ENCODE data around the gene SEPSECS.

The SEPSECS gene

DNA sequence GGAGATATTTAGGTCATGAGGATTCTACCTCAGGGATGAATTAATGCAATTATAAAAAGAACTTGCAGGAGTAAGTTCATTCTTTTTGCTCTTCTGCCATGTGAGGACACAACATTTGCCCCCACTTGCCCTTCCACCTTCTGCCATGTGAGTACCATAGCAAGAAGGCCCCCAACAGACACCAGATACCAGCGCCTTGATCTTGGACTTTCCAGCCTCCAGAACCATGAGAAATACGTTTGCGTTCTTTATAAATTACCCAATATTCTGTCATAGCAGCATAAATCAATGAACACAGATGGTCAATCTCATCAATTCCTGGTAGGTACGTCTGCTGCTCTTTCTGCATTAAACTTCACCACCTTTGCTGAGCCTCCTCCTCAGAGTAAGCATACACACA is 5.7 kb upstream of the SEPSECS start:
- ATAC-seq: no peak
- TF ChIP-seq ZC3H10 (CRISPR knock-in tag; IDR thresholded peaks at IDR 0.05) (no peak), CSDC2 (CRISPR knock-in tag; IDR thresholded peaks at IDR 0.05) (no peak), PPARA (CRISPR knock-in tag; IDR thresholded peaks at IDR 0.05; ENCODE audit: borderline replicate concordance) (no peak), ZNF70 (CRISPR knock-in tag; IDR thresholded peaks at IDR 0.05) (no peak), ESRRG (CRISPR knock-in tag; IDR thresholded peaks at IDR 0.05) (no peak), ZFP30 (CRISPR knock-in tag; IDR thresholded peaks at IDR 0.05) (no peak), SNAI2 (CRISPR knock-in tag; IDR thresholded peaks at IDR 0.05) (no peak), TCF4 (CRISPR knock-in tag; IDR thresholded peaks at IDR 0.05; ENCODE audit: borderline replicate concordance) (no peak), ISL1 (CRISPR knock-in tag; IDR thresholded peaks at IDR 0.05) (no peak), BACH2 (CRISPR knock-in tag; IDR thresholded peaks at IDR 0.05; ENCODE audit: borderline replicate concordance) (no peak), RARB (CRISPR knock-in tag; IDR thresholded peaks at IDR 0.05) (no peak), GLIS3 (CRISPR knock-in tag; IDR thresholded peaks at IDR 0.05) (no peak), OSR1 (CRISPR knock-in tag; IDR thresholded peaks at IDR 0.05) (no peak), ZNF8 (CRISPR knock-in tag; IDR thresholded peaks at IDR 0.05) (no peak), ZFP3 (CRISPR knock-in tag; IDR thresholded peaks at IDR 0.05) (no peak)
- TF ChIP-seq, protein P1, sequence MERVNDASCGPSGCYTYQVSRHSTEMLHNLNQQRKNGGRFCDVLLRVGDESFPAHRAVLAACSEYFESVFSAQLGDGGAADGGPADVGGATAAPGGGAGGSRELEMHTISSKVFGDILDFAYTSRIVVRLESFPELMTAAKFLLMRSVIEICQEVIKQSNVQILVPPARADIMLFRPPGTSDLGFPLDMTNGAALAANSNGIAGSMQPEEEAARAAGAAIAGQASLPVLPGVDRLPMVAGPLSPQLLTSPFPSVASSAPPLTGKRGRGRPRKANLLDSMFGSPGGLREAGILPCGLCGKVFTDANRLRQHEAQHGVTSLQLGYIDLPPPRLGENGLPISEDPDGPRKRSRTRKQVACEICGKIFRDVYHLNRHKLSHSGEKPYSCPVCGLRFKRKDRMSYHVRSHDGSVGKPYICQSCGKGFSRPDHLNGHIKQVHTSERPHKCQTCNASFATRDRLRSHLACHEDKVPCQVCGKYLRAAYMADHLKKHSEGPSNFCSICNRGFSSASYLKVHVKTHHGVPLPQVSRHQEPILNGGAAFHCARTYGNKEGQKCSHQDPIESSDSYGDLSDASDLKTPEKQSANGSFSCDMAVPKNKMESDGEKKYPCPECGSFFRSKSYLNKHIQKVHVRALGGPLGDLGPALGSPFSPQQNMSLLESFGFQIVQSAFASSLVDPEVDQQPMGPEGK (CRISPR knock-in tag; IDR thresholded peaks at IDR 0.05; ENCODE audit: borderline replicate concordance): no peak
- TF ChIP-seq, protein P2, sequence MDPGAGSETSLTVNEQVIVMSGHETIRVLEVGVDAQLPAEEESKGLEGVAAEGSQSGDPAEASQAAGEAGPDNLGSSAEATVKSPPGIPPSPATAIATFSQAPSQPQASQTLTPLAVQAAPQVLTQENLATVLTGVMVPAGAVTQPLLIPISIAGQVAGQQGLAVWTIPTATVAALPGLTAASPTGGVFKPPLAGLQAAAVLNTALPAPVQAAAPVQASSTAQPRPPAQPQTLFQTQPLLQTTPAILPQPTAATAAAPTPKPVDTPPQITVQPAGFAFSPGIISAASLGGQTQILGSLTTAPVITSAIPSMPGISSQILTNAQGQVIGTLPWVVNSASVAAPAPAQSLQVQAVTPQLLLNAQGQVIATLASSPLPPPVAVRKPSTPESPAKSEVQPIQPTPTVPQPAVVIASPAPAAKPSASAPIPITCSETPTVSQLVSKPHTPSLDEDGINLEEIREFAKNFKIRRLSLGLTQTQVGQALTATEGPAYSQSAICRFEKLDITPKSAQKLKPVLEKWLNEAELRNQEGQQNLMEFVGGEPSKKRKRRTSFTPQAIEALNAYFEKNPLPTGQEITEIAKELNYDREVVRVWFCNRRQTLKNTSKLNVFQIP (CRISPR knock-in tag; IDR thresholded peaks at IDR 0.05; ENCODE audit: borderline replicate concordance, low read depth): no peak
- TF ChIP-seq, protein P3, sequence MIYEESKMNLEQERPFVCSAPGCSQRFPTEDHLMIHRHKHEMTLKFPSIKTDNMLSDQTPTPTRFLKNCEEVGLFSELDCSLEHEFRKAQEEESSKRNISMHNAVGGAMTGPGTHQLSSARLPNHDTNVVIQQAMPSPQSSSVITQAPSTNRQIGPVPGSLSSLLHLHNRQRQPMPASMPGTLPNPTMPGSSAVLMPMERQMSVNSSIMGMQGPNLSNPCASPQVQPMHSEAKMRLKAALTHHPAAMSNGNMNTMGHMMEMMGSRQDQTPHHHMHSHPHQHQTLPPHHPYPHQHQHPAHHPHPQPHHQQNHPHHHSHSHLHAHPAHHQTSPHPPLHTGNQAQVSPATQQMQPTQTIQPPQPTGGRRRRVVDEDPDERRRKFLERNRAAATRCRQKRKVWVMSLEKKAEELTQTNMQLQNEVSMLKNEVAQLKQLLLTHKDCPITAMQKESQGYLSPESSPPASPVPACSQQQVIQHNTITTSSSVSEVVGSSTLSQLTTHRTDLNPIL (CRISPR knock-in tag; IDR thresholded peaks at IDR 0.05; ENCODE audit: low read depth): no peak
- TF ChIP-seq, protein P4, sequence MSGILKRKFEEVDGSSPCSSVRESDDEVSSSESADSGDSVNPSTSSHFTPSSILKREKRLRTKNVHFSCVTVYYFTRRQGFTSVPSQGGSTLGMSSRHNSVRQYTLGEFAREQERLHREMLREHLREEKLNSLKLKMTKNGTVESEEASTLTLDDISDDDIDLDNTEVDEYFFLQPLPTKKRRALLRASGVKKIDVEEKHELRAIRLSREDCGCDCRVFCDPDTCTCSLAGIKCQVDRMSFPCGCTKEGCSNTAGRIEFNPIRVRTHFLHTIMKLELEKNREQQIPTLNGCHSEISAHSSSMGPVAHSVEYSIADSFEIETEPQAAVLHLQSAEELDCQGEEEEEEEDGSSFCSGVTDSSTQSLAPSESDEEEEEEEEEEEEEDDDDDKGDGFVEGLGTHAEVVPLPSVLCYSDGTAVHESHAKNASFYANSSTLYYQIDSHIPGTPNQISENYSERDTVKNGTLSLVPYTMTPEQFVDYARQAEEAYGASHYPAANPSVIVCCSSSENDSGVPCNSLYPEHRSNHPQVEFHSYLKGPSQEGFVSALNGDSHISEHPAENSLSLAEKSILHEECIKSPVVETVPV (CRISPR knock-in tag; IDR thresholded peaks at IDR 0.05): no peak
- TF ChIP-seq, protein P5, sequence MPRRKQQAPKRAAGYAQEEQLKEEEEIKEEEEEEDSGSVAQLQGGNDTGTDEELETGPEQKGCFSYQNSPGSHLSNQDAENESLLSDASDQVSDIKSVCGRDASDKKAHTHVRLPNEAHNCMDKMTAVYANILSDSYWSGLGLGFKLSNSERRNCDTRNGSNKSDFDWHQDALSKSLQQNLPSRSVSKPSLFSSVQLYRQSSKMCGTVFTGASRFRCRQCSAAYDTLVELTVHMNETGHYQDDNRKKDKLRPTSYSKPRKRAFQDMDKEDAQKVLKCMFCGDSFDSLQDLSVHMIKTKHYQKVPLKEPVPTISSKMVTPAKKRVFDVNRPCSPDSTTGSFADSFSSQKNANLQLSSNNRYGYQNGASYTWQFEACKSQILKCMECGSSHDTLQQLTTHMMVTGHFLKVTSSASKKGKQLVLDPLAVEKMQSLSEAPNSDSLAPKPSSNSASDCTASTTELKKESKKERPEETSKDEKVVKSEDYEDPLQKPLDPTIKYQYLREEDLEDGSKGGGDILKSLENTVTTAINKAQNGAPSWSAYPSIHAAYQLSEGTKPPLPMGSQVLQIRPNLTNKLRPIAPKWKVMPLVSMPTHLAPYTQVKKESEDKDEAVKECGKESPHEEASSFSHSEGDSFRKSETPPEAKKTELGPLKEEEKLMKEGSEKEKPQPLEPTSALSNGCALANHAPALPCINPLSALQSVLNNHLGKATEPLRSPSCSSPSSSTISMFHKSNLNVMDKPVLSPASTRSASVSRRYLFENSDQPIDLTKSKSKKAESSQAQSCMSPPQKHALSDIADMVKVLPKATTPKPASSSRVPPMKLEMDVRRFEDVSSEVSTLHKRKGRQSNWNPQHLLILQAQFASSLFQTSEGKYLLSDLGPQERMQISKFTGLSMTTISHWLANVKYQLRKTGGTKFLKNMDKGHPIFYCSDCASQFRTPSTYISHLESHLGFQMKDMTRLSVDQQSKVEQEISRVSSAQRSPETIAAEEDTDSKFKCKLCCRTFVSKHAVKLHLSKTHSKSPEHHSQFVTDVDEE (CRISPR knock-in tag; IDR thresholded peaks at IDR 0.05): no peak

DNA sequence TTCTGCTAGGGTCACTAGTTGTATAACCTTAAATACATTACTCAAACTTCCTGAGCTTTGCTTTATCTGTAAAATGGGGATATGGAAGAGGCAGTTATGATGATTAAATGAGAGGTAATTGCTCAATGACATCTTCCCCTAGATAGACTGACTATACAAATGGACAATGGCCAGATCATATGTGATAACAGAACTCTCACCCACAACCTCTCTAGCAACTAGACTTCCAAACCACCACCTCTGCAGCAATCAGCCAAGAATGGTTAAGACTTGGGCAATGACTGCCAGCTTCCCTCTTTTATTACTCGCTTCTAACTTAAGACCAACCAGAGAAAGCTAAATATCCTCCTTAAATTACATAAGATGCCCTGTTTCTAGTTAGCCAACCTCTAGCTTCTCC is 2.9 kb upstream of the SEPSECS start:
- TF ChIP-seq OSR1 (CRISPR knock-in tag; IDR thresholded peaks at IDR 0.05) (no peak), ISL1 (CRISPR knock-in tag; IDR thresholded peaks at IDR 0.05) (no peak), ESRRG (CRISPR knock-in tag; IDR thresholded peaks at IDR 0.05) (no peak), GLIS3 (CRISPR knock-in tag; IDR thresholded peaks at IDR 0.05) (no peak), ZFP3 (CRISPR knock-in tag; IDR thresholded peaks at IDR 0.05) (no peak), ZC3H10 (CRISPR knock-in tag; IDR thresholded peaks at IDR 0.05) (no peak)
- TF ChIP-seq, protein P5 (CRISPR knock-in tag; IDR thresholded peaks at IDR 0.05): no peak
- TF ChIP-seq, protein P3 (CRISPR knock-in tag; IDR thresholded peaks at IDR 0.05; ENCODE audit: low read depth): no peak
- ATAC-seq: no peak
